Measurements from ENCODE around the gene POF1B.

The POF1B gene

GRCh38 chrX:85243761-85244449 is 135.6 kb downstream of the POF1B start, which contains the start of the genes SATL1 and ZNF711:
Gene SATL1, minus strand, starts transcription at chrX:85243779. Its CDS starts 134,811 bp downstream, at chrX:85108968.
Gene ZNF711, plus strand, starts transcription at chrX:85243991. Its CDS starts 3,582 bp downstream, at chrX:85247573.
- peak; percentile 76 for DNase-seq (ENCODE audit: low read depth, low spot score)
- peak within 1 kb of the TSS; percentile 75 for H3K4me3 ChIP-seq (ENCODE audit: low read depth, low read length)
- in situ Hi-C loops (cut with HindIII; ENCODE audit: low sequenced_read_pairs): no loop called here
- no peak for TF ChIP-seq CTCF (IDR thresholded peaks at IDR 0.05; ENCODE audit: low read depth, low read length)

- no peak for TF ChIP-seq CTCF (IDR thresholded peaks at IDR 0.05; ENCODE audit: low read depth, low read length)
- no peak for DNase-seq (ENCODE audit: low read depth, low spot score)
- H3K4me3 ChIP-seq (ENCODE audit: low read depth, low read length): peak overlapping the region; percentile 75
- in situ Hi-C loops (cut with HindIII; ENCODE audit: low sequenced_read_pairs): no loop called here
Observed at GRCh38 chrX:85243155-85243554, 136.3 kb downstream of the POF1B start.

Measured in astrocyte of the spinal cord (primary cell).